ENCODE data around the gene MRPL1.

Gene MRPL1

GRCh38 chr4:77833126-77833724 lies 29.4 kb upstream of the MRPL1 start:
- no peak for TF ChIP-seq CTCF (IDR thresholded peaks at IDR 0.05; ENCODE audit: low read depth, low read length, missing control alignments)
- H3K4me3 ChIP-seq (ENCODE audit: low read depth, low read length): no peak overlapping the region

GRCh38 chr4:77834403-77834802 lies 28.2 kb upstream of the MRPL1 start:
- no peak for DNase-seq (ENCODE audit: low read depth)
- H3K4me3 ChIP-seq (ENCODE audit: low read depth, low read length): no peak overlapping the region
- in situ Hi-C loops (cut with HindIII; ENCODE audit: low sequenced_read_pairs): no loop called here

More at GRCh38 chr4:77833126-77833724, 29.4 kb upstream of the MRPL1 start:
- no peak for DNase-seq (ENCODE audit: low read depth)
- in situ Hi-C loops (cut with HindIII; ENCODE audit: low sequenced_read_pairs): no loop called here

GRCh38 chr4:77843628-77844027 lies 19.0 kb upstream of the MRPL1 start:
- DNase-seq (ENCODE audit: low read depth): no peak
- TF ChIP-seq CTCF (IDR thresholded peaks at IDR 0.05; ENCODE audit: low read depth, low read length, missing control alignments): no peak
- H3K4me3 ChIP-seq (ENCODE audit: low read depth, low read length): no peak overlapping the region
- in situ Hi-C loops (cut with HindIII; ENCODE audit: low sequenced_read_pairs): no loop called here

More at GRCh38 chr4:77834403-77834802, 28.2 kb upstream of the MRPL1 start:
- no peak for TF ChIP-seq CTCF (IDR thresholded peaks at IDR 0.05; ENCODE audit: low read depth, low read length, missing control alignments)

GRCh38 chr4:77844363-77844762 lies 18.3 kb upstream of the MRPL1 start:
- DNase-seq (ENCODE audit: low read depth): no peak
- in situ Hi-C loops (cut with HindIII; ENCODE audit: low sequenced_read_pairs): no loop called here
- TF ChIP-seq CTCF (IDR thresholded peaks at IDR 0.05; ENCODE audit: low read depth, low read length, missing control alignments): no peak
- no peak overlapping the region for H3K4me3 ChIP-seq (ENCODE audit: low read depth, low read length)

- no peak for TF ChIP-seq CTCF (IDR thresholded peaks at IDR 0.05; ENCODE audit: low read depth, low read length, missing control alignments)
- H3K4me3 ChIP-seq (ENCODE audit: low read depth, low read length): no peak overlapping the region
- no peak for DNase-seq (ENCODE audit: low read depth)
- in situ Hi-C loops (cut with HindIII; ENCODE audit: low sequenced_read_pairs): no loop called here
Observed at GRCh38 chr4:77845400-77845799, 17.2 kb upstream of the MRPL1 start.

GRCh38 chr4:77845929-77846328 lies 16.7 kb upstream of the MRPL1 start:
- TF ChIP-seq CTCF (IDR thresholded peaks at IDR 0.05; ENCODE audit: low read depth, low read length, missing control alignments): no peak
- no peak overlapping the region for H3K4me3 ChIP-seq (ENCODE audit: low read depth, low read length)
- in situ Hi-C loops (cut with HindIII; ENCODE audit: low sequenced_read_pairs): no loop called here
- no peak for DNase-seq (ENCODE audit: low read depth)
